Stimulated activated CD4-positive, alpha-beta T cell treated with anti-CD3 and anti-CD28 coated beads, Interleukin-15, amount 100 ng/mL, for 24 hours (primary cell): ENCODE data around the gene FOXP1.
"Not testable (repeated sequence)": the region's sequence is repeated elsewhere in the genome, so short reads cannot be mapped to it uniquely, and the experiment has no call there.

Experiments
- DNase-seq: peaks from one replicate; pipeline ENCODE4 v3.0.0-alpha.2; 2020

Gene FOXP1

GRCh38 chr3:71355862-71356261 is 227.7 kb downstream of the FOXP1 start:
- DNase-seq, result peak; percentile 69

- no peak for DNase-seq
Observed at GRCh38 chr3:71355037-71355436, 228.5 kb downstream of the FOXP1 start.

- no peak for DNase-seq
Observed at GRCh38 chr3:71351403-71352149, 232.0 kb downstream of the FOXP1 start.

GRCh38 chr3:71350998-71351397 is 232.5 kb downstream of the FOXP1 start:
- no peak for DNase-seq

- no peak for DNase-seq
Observed at GRCh38 chr3:71348831-71349230, 234.7 kb downstream of the FOXP1 start.

GRCh38 chr3:71348001-71348632 is 235.4 kb downstream of the FOXP1 start:
- no peak for DNase-seq

- DNase-seq, result no peak
Observed at GRCh38 chr3:71346061-71346460, 237.5 kb downstream of the FOXP1 start.

GRCh38 chr3:71345429-71346040 is 238.0 kb downstream of the FOXP1 start:
- DNase-seq, result no peak

- DNase-seq, result no peak
Observed at GRCh38 chr3:71341721-71342120, 241.8 kb downstream of the FOXP1 start.

- no peak for DNase-seq
Observed at GRCh38 chr3:71339049-71339448, 244.5 kb downstream of the FOXP1 start.

- DNase-seq, result no peak
Observed at GRCh38 chr3:71332813-71333212, 250.7 kb downstream of the FOXP1 start.

GRCh38 chr3:71330909-71331308 is 252.6 kb downstream of the FOXP1 start:
- no peak for DNase-seq

GRCh38 chr3:71330505-71330904 is 253.0 kb downstream of the FOXP1 start:
- DNase-seq, result no peak

GRCh38 chr3:71329817-71330216 is 253.7 kb downstream of the FOXP1 start:
- DNase-seq, result no peak

GRCh38 chr3:71328926-71329325 is 254.6 kb downstream of the FOXP1 start:
- no peak for DNase-seq

- DNase-seq, result no peak
Observed at GRCh38 chr3:71327936-71328335, 255.6 kb downstream of the FOXP1 start.

- DNase-seq, result no peak
Observed at GRCh38 chr3:71325715-71326114, 257.8 kb downstream of the FOXP1 start.

- DNase-seq, result not testable (repeated sequence)
Observed at GRCh38 chr3:71324224-71324623, 259.3 kb downstream of the FOXP1 start.

GRCh38 chr3:71323558-71323957 is 260.0 kb downstream of the FOXP1 start:
- DNase-seq, result no peak

GRCh38 chr3:71322154-71322553 is 261.4 kb downstream of the FOXP1 start:
- no peak for DNase-seq

- DNase-seq, result no peak
Observed at GRCh38 chr3:71319771-71320170, 263.8 kb downstream of the FOXP1 start.

GRCh38 chr3:71318458-71318827 is 265.1 kb downstream of the FOXP1 start:
- no peak for DNase-seq

- no peak for DNase-seq
Observed at GRCh38 chr3:71317749-71318457, 265.6 kb downstream of the FOXP1 start.

- DNase-seq, result no peak
Observed at GRCh38 chr3:71317140-71317539, 266.4 kb downstream of the FOXP1 start.
